HepG2 (cell line): Measurements from ENCODE around the gene GPATCH3. TPM values are rescaled to one million over a fixed set of nuclear protein-coding genes. Genes with fewer than 3 reads are reported as not detected.
A peak's percentile ranks its signal among the peaks of the same experiment; 100 is the strongest.

Source experiments
- ATM ChIP-seq: fragments of 450-650 bp; IDR thresholded peaks from 2 replicates; pipeline ENCODE4 v1.7.1; 2017; ENCODE audit warnings: mild to moderate bottlenecking, borderline replicate concordance
- BCLAF1 ChIP-seq: fragments of 450-650 bp; IDR thresholded peaks from 2 replicates; pipeline ENCODE4 v1.6.1; 2017; ENCODE audit warnings: mild to moderate bottlenecking
- CCAR2 ChIP-seq: fragments of 200-400 bp; formaldehyde crosslinking; optimal IDR thresholded peaks from 2 replicates; pipeline ENCODE3; 2018; ENCODE audit warnings: low read depth, mild to moderate bottlenecking, low read length, moderate library complexity
- CERS6 ChIP-seq: sonication (generic); formaldehyde crosslinking; IDR thresholded peaks from 2 replicates; pipeline ENCODE4 v1.5.0; 2020; ENCODE audit warnings: missing genetic modification reagents
- GATA4 ChIP-seq: sonication (generic); IDR thresholded peaks from 2 replicates; pipeline ENCODE4 v1.6.1; 2016; ENCODE audit warnings: antibody characterized with exemption, low read depth, borderline replicate concordance
- GZF1 ChIP-seq: sonication (generic); formaldehyde crosslinking; IDR thresholded peaks from 2 replicates; pipeline ENCODE4 v1.5.1; 2020; ENCODE audit warnings: mild to moderate bottlenecking, missing genetic modification reagents
- HMG20B ChIP-seq: conservative IDR thresholded peaks from 2 replicates; pipeline ENCODE4 v1.6.1; 2016; ENCODE audit warnings: missing genetic modification reagents, missing compliant biosample characterization
- MBD4 ChIP-seq: IDR thresholded peaks from 2 replicates; pipeline ENCODE4 v1.6.1; 2012; ENCODE audit warnings: low read length, inconsistent platforms, borderline replicate concordance
- MNT ChIP-seq: fragments of 450-650 bp; IDR thresholded peaks from 2 replicates; pipeline ENCODE4 v1.6.1; 2016
- MZF1 ChIP-seq: sonication (generic); formaldehyde crosslinking; IDR thresholded peaks from 2 replicates; pipeline ENCODE4 v1.8.1; 2023; ENCODE audit warnings: mild to moderate bottlenecking, missing genetic modification reagents, borderline replicate concordance
- PHF20 ChIP-seq: sonication (generic); formaldehyde crosslinking; IDR thresholded peaks from 2 replicates; pipeline ENCODE4 v1.5.0; 2020; ENCODE audit warnings: mild to moderate bottlenecking, missing genetic modification reagents
- POGZ ChIP-seq: sonication (generic); formaldehyde crosslinking; IDR thresholded peaks from 2 replicates; pipeline ENCODE4 v1.4.0; 2020; ENCODE audit warnings: mild to moderate bottlenecking, missing genetic modification reagents
- POLR2AphosphoS5 ChIP-seq: IDR thresholded peaks from 2 replicates; pipeline ENCODE4 v1.6.1; 2012; ENCODE audit warnings: low read depth, low read length
- RXRA ChIP-seq: sonication (generic); formaldehyde crosslinking; IDR thresholded peaks from 2 replicates; pipeline ENCODE4 v1.5.1; 2020; ENCODE audit warnings: missing genetic modification reagents
- STAT6 ChIP-seq: sonication (generic); formaldehyde crosslinking; IDR thresholded peaks from 2 replicates; pipeline ENCODE4 v1.4.0; 2020; ENCODE audit warnings: missing genetic modification reagents, mild to moderate bottlenecking, borderline replicate concordance
- TAF15 ChIP-seq: fragments of 200-400 bp; formaldehyde crosslinking; IDR thresholded peaks from one replicate; pipeline ENCODE4 v1.6.1; 2018; ENCODE audit warnings: mild to moderate bottlenecking, low read depth, low read length; ENCODE audit not compliant: poor library complexity, severe bottlenecking
- TCF7 ChIP-seq: sonication (generic); IDR thresholded peaks from 2 replicates; pipeline ENCODE4 v1.6.1; 2016; ENCODE audit warnings: antibody characterized with exemption, low read depth
- ZNF770 ChIP-seq: sonication (generic); formaldehyde crosslinking; IDR thresholded peaks from 2 replicates; pipeline ENCODE4 v1.5.0; 2020; ENCODE audit warnings: mild to moderate bottlenecking, missing genetic modification reagents
- ZSCAN25 ChIP-seq: sonication (generic); formaldehyde crosslinking; IDR thresholded peaks from 2 replicates; pipeline ENCODE4 v1.8.0; 2022; ENCODE audit warnings: mild to moderate bottlenecking, missing genetic modification reagents
- polyA plus RNA-seq, 8 experiments: library from polyadenylated mRNA; depleted of rRNA in 3 of 8; stranded (reverse) in 7 of 8; unstranded in 1 of 8; fragments of >200 nt; fragmentation: Illumina TruSeq in 4 of 8; extraction: Trizol in 4 of 8; gene quantifications; 2 replicates each; pipeline versions ENCODE4 v1.2.1 to v1.2.3, GENCODE V29; 2011 to 2016; ENCODE audit warnings: low read depth in 4 of 8, missing spikeins in 1 of 8, mixed read lengths in 1 of 8; ENCODE audit not compliant: insufficient read depth in 1 of 8
- total RNA-seq, 5 experiments: library from RNA; depleted of rRNA; stranded (reverse); fragments of >200 nt; fragmentation: Illumina TruSeq; extraction: Trizol; gene quantifications; 2 replicates each; pipeline ENCODE4 v1.2.3, GENCODE V29; 2016; ENCODE audit warnings: low read depth in 1 of 5

Gene GPATCH3
- total and polyA plus RNA-seq, 2 of the 13 experiments (the other 11 are each of a cell fraction or from before 2014, with no cell fraction given): 8.3 to 11.0 TPM

GRCh38 chr1:26913754-26914619 lies 13.7 kb upstream of the GPATCH3 start, which contains the start of gene NR0B2 (continued):
- TF ChIP-seq ZNF770 (CRISPR knock-in tag) (peak; percentile 59), MBD4 (0 out of 2 replicates have a peak, but pooled peaks have one; percentile 56), BCLAF1 (no peak), TAF15 (no peak), TCF7 (peak; percentile 71), CERS6 (0 out of 2 replicates have a peak, but pooled peaks have one; percentile 16), ZSCAN25 (CRISPR knock-in tag) (no peak; the same call in 1 of the 2 replicates), POGZ (CRISPR knock-in tag) (peak; percentile 85), HMG20B (CRISPR knock-in tag) (peak; percentile 84), MZF1 (CRISPR knock-in tag) (peak; percentile 77; the same call in 1 of the 2 replicates), RXRA (CRISPR knock-in tag) (peak; percentile 99), GZF1 (CRISPR knock-in tag) (peak; percentile 45), ATM (no peak), POLR2AphosphoS5 (peak; percentile 97), PHF20 (CRISPR knock-in tag) (peak; percentile 47), GATA4 (peak; percentile 99), STAT6 (CRISPR knock-in tag) (peak; percentile 99), MNT (peak; percentile 93), CCAR2 (peak; percentile 85)
